H9 (cell line): ENCODE measurements around the gene MED13L. TPM values are rescaled to one million over a fixed set of nuclear protein-coding genes. Genes with fewer than 3 reads are reported as not detected.

ENCODE experiments used
- DNase-seq: peaks from one replicate; pipeline ENCODE4 v3.0.0-alpha.2; 2017
- H2AFZ ChIP-seq: one replicate; pipeline ENCODE4 v1.6.1; 2013; ENCODE audit warnings: mild to moderate bottlenecking, low read length, control low read depth, moderate library complexity
- H2AK5ac ChIP-seq: 2 replicates; pipeline ENCODE4 v1.6.1; 2013; ENCODE audit warnings: low read length, control low read depth, mixed read lengths; ENCODE audit not compliant: insufficient read length
- H2BK120ac ChIP-seq: one replicate; pipeline ENCODE4 v1.6.1; 2013; ENCODE audit warnings: low read depth, mild to moderate bottlenecking, low read length, control low read depth, inconsistent platforms; ENCODE audit not compliant: poor library complexity, severe bottlenecking
- H2BK12ac ChIP-seq: 2 replicates; pipeline ENCODE4 v1.6.1; 2013; ENCODE audit warnings: low read length, control low read depth, mixed read lengths, low read depth; ENCODE audit not compliant: insufficient read length
- H2BK15ac ChIP-seq: 2 replicates; pipeline ENCODE4 v1.6.1; 2013; ENCODE audit warnings: low read depth, low read length, control low read depth
- H2BK20ac ChIP-seq: one replicate; pipeline ENCODE4 v1.6.1; 2013; ENCODE audit warnings: low read depth, mild to moderate bottlenecking, low read length, control low read depth, inconsistent platforms; ENCODE audit not compliant: poor library complexity, severe bottlenecking
- H2BK5ac ChIP-seq: 2 replicates; pipeline ENCODE4 v1.6.1; 2013; ENCODE audit warnings: low read length, control low read depth, mixed read lengths; ENCODE audit not compliant: insufficient read length
- H3K14ac ChIP-seq: 2 replicates; pipeline ENCODE4 v1.6.1; 2013; ENCODE audit warnings: low read length, control low read depth; ENCODE audit not compliant: insufficient read depth
- H3K18ac ChIP-seq: 2 replicates; pipeline ENCODE4 v1.6.1; 2013; ENCODE audit warnings: low read depth, mild to moderate bottlenecking, mixed read lengths, low read length, control low read depth; ENCODE audit not compliant: insufficient read length
- H3K23ac ChIP-seq: 2 replicates; pipeline ENCODE4 v1.6.1; 2013; ENCODE audit warnings: low read length, control low read depth, mixed read lengths, low read depth; ENCODE audit not compliant: insufficient read length
- H3K23me2 ChIP-seq: 2 replicates; pipeline ENCODE4 v1.6.1; 2013; ENCODE audit warnings: low read depth, mild to moderate bottlenecking, mixed read lengths, low read length, control low read depth; ENCODE audit not compliant: insufficient read length, poor library complexity, severe bottlenecking
- H3K27ac ChIP-seq: 2 replicates; pipeline ENCODE4 v1.5.1; 2013; ENCODE audit warnings: low read length, control low read depth, mixed read lengths, low read depth; ENCODE audit not compliant: insufficient read length
- H3K27me3 ChIP-seq: 2 replicates; pipeline ENCODE4 v1.6.1; 2013; ENCODE audit warnings: low read length, control low read depth, inconsistent platforms; ENCODE audit not compliant: insufficient read depth
- H3K4ac ChIP-seq: 2 replicates; pipeline ENCODE4 v1.6.1; 2013; ENCODE audit warnings: low read depth, mild to moderate bottlenecking, control low read depth, inconsistent platforms, low read length, moderate library complexity
- H3K4me1 ChIP-seq: 2 replicates; pipeline ENCODE4 v1.6.1; 2013; ENCODE audit warnings: low read length, control low read depth, inconsistent platforms; ENCODE audit not compliant: insufficient read depth
- H3K4me2 ChIP-seq: 2 replicates; pipeline ENCODE4 v1.6.1; 2013; ENCODE audit warnings: low read length, control low read depth, mixed read lengths; ENCODE audit not compliant: insufficient read length, insufficient read depth
- H3K56ac ChIP-seq: 2 replicates; pipeline ENCODE4 v1.6.1; 2013; ENCODE audit warnings: low read depth, mild to moderate bottlenecking, mixed read lengths, low read length, control low read depth; ENCODE audit not compliant: insufficient read length
- H3K79me1 ChIP-seq: 2 replicates; pipeline ENCODE4 v1.6.1; 2013; ENCODE audit warnings: low read depth, mild to moderate bottlenecking, moderate library complexity, low read length, control low read depth, inconsistent platforms; ENCODE audit not compliant: insufficient read depth, poor library complexity, severe bottlenecking
- H3K79me2 ChIP-seq: 2 replicates; pipeline ENCODE4 v1.6.1; 2013; ENCODE audit warnings: low read length, control low read depth, inconsistent platforms; ENCODE audit not compliant: insufficient read depth
- H3K9ac ChIP-seq: 2 replicates; pipeline ENCODE4 v1.6.1; 2013; ENCODE audit warnings: low read length, control low read depth, mixed read lengths; ENCODE audit not compliant: insufficient read length; ENCODE audit errors: extremely low read depth
- H3K9me3 ChIP-seq: one replicate; pipeline ENCODE4 v1.6.1; 2013; ENCODE audit warnings: low read depth, low read length, inconsistent platforms; ENCODE audit not compliant: control insufficient read depth
- H3T11ph ChIP-seq: one replicate; pipeline ENCODE4 v1.6.1; 2013; ENCODE audit warnings: mild to moderate bottlenecking, low read length, control low read depth, inconsistent platforms
- H4K20me1 ChIP-seq: one replicate; pipeline ENCODE4 v1.6.1; 2013; ENCODE audit not compliant: control insufficient read depth, insufficient read length, insufficient read depth
- H4K5ac ChIP-seq: 2 replicates; pipeline ENCODE4 v1.6.1; 2013; ENCODE audit warnings: low read depth, mild to moderate bottlenecking, mixed read lengths, low read length, control low read depth; ENCODE audit not compliant: insufficient read length
- H4K8ac ChIP-seq: replicated peaks from 2 replicates; pipeline ENCODE4 v1.6.1; 2013; ENCODE audit warnings: low read length, control low read depth, mixed read lengths, low read depth; ENCODE audit not compliant: insufficient read length
- H4K91ac ChIP-seq: 2 replicates; pipeline ENCODE4 v1.6.1; 2013; ENCODE audit warnings: low read depth, mild to moderate bottlenecking, moderate library complexity, mixed read lengths, low read length, control low read depth; ENCODE audit not compliant: insufficient read length
- H3K27ac Mint-ChIP-seq, 3 experiments: 2 replicates in 2 of 3; 3 replicates in 1 of 3; pipeline ENCODE4 v1.8.0; 2020 to 2021; ENCODE audit warnings: mixed read lengths in 3 of 3, mild to moderate bottlenecking in 1 of 3, moderate library complexity in 1 of 3
- H3K27me3 Mint-ChIP-seq: 2 replicates; pipeline ENCODE4 v1.8.0; 2021; ENCODE audit warnings: low read depth, mild to moderate bottlenecking, moderate library complexity, mixed read lengths
- H3K36me3 Mint-ChIP-seq, 3 experiments: 2 replicates in 2 of 3; 3 replicates in 1 of 3; pipeline ENCODE4 v1.8.0; 2020 to 2021; ENCODE audit warnings: low read depth in 3 of 3, mixed read lengths in 3 of 3; ENCODE audit not compliant: insufficient read depth in 1 of 3
- H3K4me1 Mint-ChIP-seq, 2 experiments: 2 replicates each; pipeline ENCODE4 v1.8.0; 2020; ENCODE audit warnings: mixed read lengths in 2 of 2
- H3K4me3 Mint-ChIP-seq, 2 experiments: 2 replicates in 1 of 2; 3 replicates in 1 of 2; pipeline ENCODE4 v1.8.0; 2020 to 2021; ENCODE audit warnings: mild to moderate bottlenecking in 2 of 2, mixed read lengths in 2 of 2, moderate library complexity in 1 of 2
- H3K9me3 Mint-ChIP-seq, 2 experiments: 2 replicates in 1 of 2; 3 replicates in 1 of 2; pipeline ENCODE4 v1.8.0; 2020; ENCODE audit warnings: mild to moderate bottlenecking in 2 of 2, mixed read lengths in 2 of 2, moderate library complexity in 1 of 2
- WGBS: extraction: QIAGEN DNeasy Blood & Tissue Kit; methylation state at CpG from one replicate; pipeline ENCODE4 v1.1.7; 2013; ENCODE audit warnings: missing lambda C conversion rate, low lambda C conversion rate, mixed read lengths; ENCODE audit not compliant: insufficient read length; ENCODE audit errors: extremely low coverage; 5-methylcytosine and 5-hydroxymethylcytosine counted together
- total RNA-seq: library from RNA; stranded (reverse); gene quantifications from 2 replicates; pipeline ENCODE4 v1.2.1, GENCODE V29; 2021
- TF ChIP-seq, protein P1 (sequence below): fragments of 200-600 bp; sonication (generic); conservative IDR thresholded peaks from 3 replicates; pipeline ENCODE4 v1.8.0; 2021; ENCODE audit warnings: antibody characterized with exemption, mild to moderate bottlenecking

Gene MED13L
- total RNA-seq, 1 experiment from 2014 or later, result 52.4 TPM

DNA sequence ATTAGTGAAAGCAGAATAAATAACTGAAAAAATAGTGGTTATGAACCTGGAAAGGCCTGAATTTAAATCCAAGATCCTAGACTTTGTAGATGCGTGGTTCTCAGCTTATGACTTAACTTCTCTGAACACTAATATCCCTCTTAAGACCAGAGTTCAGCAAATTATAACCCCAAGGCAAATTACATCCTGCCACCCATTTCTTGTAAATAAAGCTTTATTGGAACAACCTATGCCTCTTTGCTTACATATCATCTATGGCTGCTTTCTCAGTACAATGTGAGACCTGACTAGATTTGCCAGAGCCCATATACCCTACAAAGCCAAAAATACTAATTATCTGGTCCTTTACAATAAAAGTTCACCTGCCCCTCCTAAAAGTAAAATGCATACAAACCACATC, 199.1 kb downstream of the MED13L start:
- Histone ChIP-seq H3K9me3 (no peaks in the 10 kb centered on the region), H3K23ac (no peak overlapping the region), H3K27ac (no peak overlapping the region), H4K20me1 (no peaks in the 10 kb centered on the region), H3K79me2 (peaks cover 2% of the 10 kb centered on the region), H3K4me2 (no peak overlapping the region), H2BK15ac (no peak overlapping the region), H3K14ac (no peak overlapping the region), H3K23me2 (no peaks in the 10 kb centered on the region), H3K18ac (no peak overlapping the region), H2BK20ac (no peak overlapping the region), H4K8ac (no peak overlapping the region), H3K4me1 (0 out of 2 replicates have a peak, but pooled peaks cover 3% of the 10 kb centered on the region), H3T11ph (no peak overlapping the region), H3K79me1 (no peaks in the 10 kb centered on the region), H4K91ac (no peak overlapping the region), H2AK5ac (no peak overlapping the region), H2BK120ac (no peak overlapping the region), H2BK12ac (no peak overlapping the region), H4K5ac (no peak overlapping the region), H2BK5ac (no peak overlapping the region), H3K9ac (no peak overlapping the region), H3K56ac (no peak overlapping the region), H3K27me3 (no peaks in the 10 kb centered on the region), H2AFZ (no peak overlapping the region), H3K4ac (no peak overlapping the region)
- Mint-ChIP-seq H3K4me3 (no peak overlapping the region), H3K4me1 (peaks cover 21 to 25% of the 10 kb centered on the region in 2 experiments), H3K27me3 (no peaks in the 10 kb centered on the region), H3K27ac (no peak overlapping the region; a peak in 1 of 7 replicates), H3K36me3 (no peaks in the 10 kb centered on the region), H3K9me3 (no peaks in the 10 kb centered on the region)
- WGBS, result no CpG with 5 or more reads among the region's 1 CpG
- no peak for DNase-seq
- TF ChIP-seq, protein P1, sequence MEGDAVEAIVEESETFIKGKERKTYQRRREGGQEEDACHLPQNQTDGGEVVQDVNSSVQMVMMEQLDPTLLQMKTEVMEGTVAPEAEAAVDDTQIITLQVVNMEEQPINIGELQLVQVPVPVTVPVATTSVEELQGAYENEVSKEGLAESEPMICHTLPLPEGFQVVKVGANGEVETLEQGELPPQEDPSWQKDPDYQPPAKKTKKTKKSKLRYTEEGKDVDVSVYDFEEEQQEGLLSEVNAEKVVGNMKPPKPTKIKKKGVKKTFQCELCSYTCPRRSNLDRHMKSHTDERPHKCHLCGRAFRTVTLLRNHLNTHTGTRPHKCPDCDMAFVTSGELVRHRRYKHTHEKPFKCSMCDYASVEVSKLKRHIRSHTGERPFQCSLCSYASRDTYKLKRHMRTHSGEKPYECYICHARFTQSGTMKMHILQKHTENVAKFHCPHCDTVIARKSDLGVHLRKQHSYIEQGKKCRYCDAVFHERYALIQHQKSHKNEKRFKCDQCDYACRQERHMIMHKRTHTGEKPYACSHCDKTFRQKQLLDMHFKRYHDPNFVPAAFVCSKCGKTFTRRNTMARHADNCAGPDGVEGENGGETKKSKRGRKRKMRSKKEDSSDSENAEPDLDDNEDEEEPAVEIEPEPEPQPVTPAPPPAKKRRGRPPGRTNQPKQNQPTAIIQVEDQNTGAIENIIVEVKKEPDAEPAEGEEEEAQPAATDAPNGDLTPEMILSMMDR, result no peak
